DMS79 (cell line): Measurements from ENCODE around the gene ENHO.
"Not testable (repeated sequence)": the region's sequence is repeated elsewhere in the genome, so short reads cannot be mapped to it uniquely, and the experiment has no call there.

Experiments
- DNase-seq: peaks from one replicate; lab custom pipeline; 2025; lab: John Stamatoyannopoulos, UW

Gene ENHO

GRCh38 chr9:34555500-34555899 is 32.7 kb upstream of the ENHO start:
- no peak for DNase-seq

- peak; percentile 70 for DNase-seq
Observed at GRCh38 chr9:34555002-34555348, 32.2 kb upstream of the ENHO start.

GRCh38 chr9:34554211-34555001 is 31.6 kb upstream of the ENHO start:
- peak; percentile 71 for DNase-seq

GRCh38 chr9:34553511-34554021 is 30.8 kb upstream of the ENHO start:
- DNase-seq, result no peak

GRCh38 chr9:34552986-34553385 is 30.2 kb upstream of the ENHO start:
- no peak for DNase-seq

- DNase-seq, result no peak
Observed at GRCh38 chr9:34552606-34552981, 29.8 kb upstream of the ENHO start.

- no peak for DNase-seq
Observed at GRCh38 chr9:34551751-34552605, 29.2 kb upstream of the ENHO start.

- no peak for DNase-seq
Observed at GRCh38 chr9:34550681-34551270, 28.0 kb upstream of the ENHO start.

GRCh38 chr9:34550016-34550680 is 27.4 kb upstream of the ENHO start:
- no peak for DNase-seq

- no peak for DNase-seq
Observed at GRCh38 chr9:34549407-34549732, 26.6 kb upstream of the ENHO start.

GRCh38 chr9:34547960-34548611 is 25.3 kb upstream of the ENHO start:
- DNase-seq, result no peak

- DNase-seq, result no peak
Observed at GRCh38 chr9:34546834-34547827, 24.3 kb upstream of the ENHO start.

GRCh38 chr9:34546102-34546833 is 23.5 kb upstream of the ENHO start:
- DNase-seq, result no peak

- DNase-seq, result no peak
Observed at GRCh38 chr9:34545497-34545896, 22.7 kb upstream of the ENHO start.

GRCh38 chr9:34544035-34544434 is 21.2 kb upstream of the ENHO start:
- no peak for DNase-seq

- DNase-seq, result no peak
Observed at GRCh38 chr9:34541540-34541939, 18.8 kb upstream of the ENHO start.

- DNase-seq, result no peak
Observed at GRCh38 chr9:34540827-34541226, 18.0 kb upstream of the ENHO start.

GRCh38 chr9:34536685-34537084 is 13.9 kb upstream of the ENHO start:
- no peak for DNase-seq

GRCh38 chr9:34532041-34532440 is 9.3 kb upstream of the ENHO start:
- not testable (repeated sequence) for DNase-seq

GRCh38 chr9:34526026-34526425 is 3.2 kb upstream of the ENHO start:
- no peak for DNase-seq
